Smooth muscle cell (in vitro differentiated cells): ENCODE results near the gene PLEKHA6. TPM values are rescaled to one million over a fixed set of nuclear protein-coding genes. Genes with fewer than 3 reads are reported as not detected.

ENCODE experiments used
- DNase-seq: peaks from one replicate; lab custom pipeline; 2025; ENCODE audit not compliant: unreplicated experiment; lab: John Stamatoyannopoulos, UW
- H2AFZ ChIP-seq: fragments of 200-600 bp; sonication (generic); 2 replicates; pipeline ENCODE4 v1.6.0; 2016; ENCODE audit warnings: antibody characterized with exemption, low read depth, mild to moderate bottlenecking
- H3F3A ChIP-seq: fragments of 200-600 bp; sonication (generic); 2 replicates; pipeline ENCODE4 v1.6.0; 2017; ENCODE audit warnings: antibody characterized with exemption, low read depth
- H3K27ac ChIP-seq: fragments of 200-600 bp; sonication (generic); 2 replicates; pipeline ENCODE4 v1.5.1; 2016; ENCODE audit warnings: low read depth, mild to moderate bottlenecking
- H3K27me3 ChIP-seq: fragments of 200-600 bp; sonication (generic); 2 replicates; pipeline ENCODE4 v1.6.1; 2016; ENCODE audit warnings: low read depth, mild to moderate bottlenecking
- H3K36me3 ChIP-seq: fragments of 200-600 bp; sonication (generic); 2 replicates; pipeline ENCODE4 v1.5.1; 2016; ENCODE audit warnings: low read depth
- H3K4me1 ChIP-seq: fragments of 200-600 bp; sonication (generic); 2 replicates; pipeline ENCODE4 v1.5.1; 2016; ENCODE audit warnings: low read depth
- H3K4me2 ChIP-seq: fragments of 200-600 bp; sonication (generic); 2 replicates; pipeline ENCODE4 v1.6.0; 2016; ENCODE audit warnings: mild to moderate bottlenecking
- H3K4me3 ChIP-seq: fragments of 200-600 bp; sonication (generic); 2 replicates; pipeline ENCODE4 v1.5.1; 2016; ENCODE audit warnings: mild to moderate bottlenecking
- H3K79me2 ChIP-seq: fragments of 200-600 bp; sonication (generic); 2 replicates; pipeline ENCODE4 v1.6.0; 2016; ENCODE audit warnings: low read depth, mild to moderate bottlenecking
- H3K9ac ChIP-seq: fragments of 200-600 bp; sonication (generic); 2 replicates; pipeline ENCODE4 v1.6.0; 2016; ENCODE audit warnings: low read depth
- H3K9me3 ChIP-seq: fragments of 200-600 bp; sonication (generic); replicated peaks from 2 replicates; pipeline ENCODE4 v1.5.1; 2016; ENCODE audit warnings: low read depth
- H4K20me1 ChIP-seq: fragments of 200-600 bp; sonication (generic); 2 replicates; pipeline ENCODE4 v1.6.0; 2016; ENCODE audit warnings: low read depth
- CTCF ChIP-seq: fragments of 200-600 bp; sonication (generic); IDR thresholded peaks from 2 replicates; pipeline ENCODE4 v1.5.1; 2017; ENCODE audit warnings: borderline replicate concordance, mild to moderate bottlenecking, antibody characterized with exemption; ENCODE audit not compliant: insufficient read depth, poor library complexity, severe bottlenecking
- WGBS: methylation state at CpG from one replicate; pipeline ENCODE4 v1.1.7; 2016; ENCODE audit warnings: low lambda C conversion rate; 5-methylcytosine and 5-hydroxymethylcytosine counted together
- polyA plus RNA-seq: library from polyadenylated mRNA; unstranded; fragments of >200 nt; fragmentation: Nextera tagmentation; extraction: Ambion mirVana; gene quantifications from 2 replicates; pipeline ENCODE4 v1.2.1, GENCODE V29; 2016
- total RNA-seq: library from RNA; depleted of rRNA; stranded (reverse); fragments of >200 nt; gene quantifications from 2 replicates; pipeline ENCODE4 v1.2.3, GENCODE V29; 2014

PLEKHA6 gene
- total and polyA plus RNA-seq, 2 experiments from 2014 or later = 0.45 to 0.85 TPM

GRCh38 chr1:204251286-204251685 lies 108.4 kb downstream of the PLEKHA6 start:
- no peak overlapping the region for H3K4me2 ChIP-seq
- no peak overlapping the region for H2AFZ ChIP-seq
- H3F3A ChIP-seq = peaks cover 6% of the 10 kb centered on the region
- H3K79me2 ChIP-seq = no peaks in the 10 kb centered on the region
- DNase-seq = no peak
- 99% methylated on average over 7 of the region's 7 CpGs for WGBS
- H4K20me1 ChIP-seq = no peaks in the 10 kb centered on the region
- H3K27ac ChIP-seq = no peak overlapping the region
- no peaks in the 10 kb centered on the region for H3K36me3 ChIP-seq
- H3K4me1 ChIP-seq = peaks cover 14% of the 10 kb centered on the region
- no peaks in the 10 kb centered on the region for H3K9me3 ChIP-seq
- H3K27me3 ChIP-seq = no peaks in the 10 kb centered on the region
- H3K9ac ChIP-seq = no peak overlapping the region
- no peak for TF ChIP-seq CTCF
- H3K4me3 ChIP-seq = no peak overlapping the region

GRCh38 chr1:204250428-204251030 lies 109.2 kb downstream of the PLEKHA6 start:
- Histone ChIP-seq H3K27me3 (no peaks in the 10 kb centered on the region), H3F3A (peaks cover 5% of the 10 kb centered on the region), H2AFZ (no peak overlapping the region), H3K79me2 (no peaks in the 10 kb centered on the region), H4K20me1 (no peaks in the 10 kb centered on the region), H3K36me3 (no peaks in the 10 kb centered on the region), H3K9me3 (no peaks in the 10 kb centered on the region), H3K4me3 (no peak overlapping the region), H3K9ac (no peak overlapping the region), H3K4me2 (no peak overlapping the region), H3K27ac (no peak overlapping the region), H3K4me1 (peaks cover 8% of the 10 kb centered on the region)
- TF ChIP-seq CTCF = no peak
- 77% methylated on average over 12 of the region's 12 CpGs for WGBS
- no peak for DNase-seq

GRCh38 chr1:204249736-204250427 lies 109.8 kb downstream of the PLEKHA6 start:
- Histone ChIP-seq H3K4me2 (no peak overlapping the region), H2AFZ (no peak overlapping the region), H3K4me1 (peaks cover 2% of the 10 kb centered on the region), H3K79me2 (no peaks in the 10 kb centered on the region), H3K36me3 (no peaks in the 10 kb centered on the region), H3F3A (no peaks in the 10 kb centered on the region), H4K20me1 (no peaks in the 10 kb centered on the region), H3K9me3 (no peaks in the 10 kb centered on the region), H3K4me3 (no peak overlapping the region), H3K27me3 (no peaks in the 10 kb centered on the region), H3K27ac (no peak overlapping the region), H3K9ac (no peak overlapping the region)
- WGBS = 74% methylated on average over 7 of the region's 7 CpGs
- DNase-seq = no peak
- no peak for TF ChIP-seq CTCF

- no peaks in the 10 kb centered on the region for H4K20me1 ChIP-seq
- no peak overlapping the region for H3K9ac ChIP-seq
- no peaks in the 10 kb centered on the region for H3F3A ChIP-seq
- no peak for DNase-seq
- H3K9me3 ChIP-seq = no peaks in the 10 kb centered on the region
- H3K4me3 ChIP-seq = no peak overlapping the region
- no peak for TF ChIP-seq CTCF
- no peak overlapping the region for H3K4me2 ChIP-seq
- no peak overlapping the region for H3K27ac ChIP-seq
- no peaks in the 10 kb centered on the region for H3K79me2 ChIP-seq
- no peaks in the 10 kb centered on the region for H3K36me3 ChIP-seq
- no peak overlapping the region for H2AFZ ChIP-seq
- H3K4me1 ChIP-seq = no peaks in the 10 kb centered on the region
- WGBS = 88% methylated on average over 3 of the region's 3 CpGs
- no peaks in the 10 kb centered on the region for H3K27me3 ChIP-seq
Observed at GRCh38 chr1:204248954-204249353, 110.8 kb downstream of the PLEKHA6 start.
